ENCODE measurements around the gene PIGL.

The PIGL gene

GRCh38 chr17:16371742-16372141 lies 154.7 kb downstream of the PIGL start:
- TF ChIP-seq, protein P1, sequence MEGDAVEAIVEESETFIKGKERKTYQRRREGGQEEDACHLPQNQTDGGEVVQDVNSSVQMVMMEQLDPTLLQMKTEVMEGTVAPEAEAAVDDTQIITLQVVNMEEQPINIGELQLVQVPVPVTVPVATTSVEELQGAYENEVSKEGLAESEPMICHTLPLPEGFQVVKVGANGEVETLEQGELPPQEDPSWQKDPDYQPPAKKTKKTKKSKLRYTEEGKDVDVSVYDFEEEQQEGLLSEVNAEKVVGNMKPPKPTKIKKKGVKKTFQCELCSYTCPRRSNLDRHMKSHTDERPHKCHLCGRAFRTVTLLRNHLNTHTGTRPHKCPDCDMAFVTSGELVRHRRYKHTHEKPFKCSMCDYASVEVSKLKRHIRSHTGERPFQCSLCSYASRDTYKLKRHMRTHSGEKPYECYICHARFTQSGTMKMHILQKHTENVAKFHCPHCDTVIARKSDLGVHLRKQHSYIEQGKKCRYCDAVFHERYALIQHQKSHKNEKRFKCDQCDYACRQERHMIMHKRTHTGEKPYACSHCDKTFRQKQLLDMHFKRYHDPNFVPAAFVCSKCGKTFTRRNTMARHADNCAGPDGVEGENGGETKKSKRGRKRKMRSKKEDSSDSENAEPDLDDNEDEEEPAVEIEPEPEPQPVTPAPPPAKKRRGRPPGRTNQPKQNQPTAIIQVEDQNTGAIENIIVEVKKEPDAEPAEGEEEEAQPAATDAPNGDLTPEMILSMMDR (IDR thresholded peaks at IDR 0.05; ENCODE audit: low read depth, low read length, missing control alignments), result no peak
- no peak for DNase-seq (ENCODE audit: low read depth)
- H3K4me3 ChIP-seq (ENCODE audit: low read depth, low read length), result no peak overlapping the region

- DNase-seq (ENCODE audit: low read depth), result no peak
- TF ChIP-seq, protein P1 (IDR thresholded peaks at IDR 0.05; ENCODE audit: low read depth, low read length, missing control alignments), result no peak
- no peak overlapping the region for H3K4me3 ChIP-seq (ENCODE audit: low read depth, low read length)
Observed at GRCh38 chr17:16374146-16374938, 157.3 kb downstream of the PIGL start.

Measured in GM12864 (cell line).